Lower lobe of right lung (tissue), 2 donors: ENCODE data around the gene GSX1. TPM values are rescaled to one million over a fixed set of nuclear protein-coding genes. Genes with fewer than 3 reads are reported as not detected.
A peak's percentile ranks its signal among the peaks of the same experiment; 100 is the strongest.

Source experiments
- ATAC-seq, 2 donors: fragments of 200-7000 bp; cut with Tn5 transposase; one replicate each; pipeline ENCODE4 v1.9.1; 2020 to 2022; ENCODE audit warnings: mild to moderate bottlenecking in 2 of 2, moderate library complexity in 2 of 2
- DNase-seq: peaks from one replicate; pipeline ENCODE4 v3.0.0-alpha.2; 2020
- H3K27ac ChIP-seq: fragments of 200-600 bp; one replicate; pipeline ENCODE4 v1.8.0; 2022
- H3K27me3 ChIP-seq: fragments of 200-600 bp; one replicate; pipeline ENCODE4 v1.8.0; 2022; ENCODE audit warnings: low read depth
- H3K36me3 ChIP-seq: fragments of 200-600 bp; one replicate; pipeline ENCODE4 v1.8.0; 2022; ENCODE audit warnings: mild to moderate bottlenecking
- H3K4me1 ChIP-seq: fragments of 200-600 bp; one replicate; pipeline ENCODE4 v1.8.0; 2022
- H3K4me3 ChIP-seq: fragments of 200-600 bp; one replicate; pipeline ENCODE4 v1.8.0; 2022; ENCODE audit warnings: mild to moderate bottlenecking
- H3K9me3 ChIP-seq: fragments of 200-600 bp; one replicate; pipeline ENCODE4 v1.8.0; 2022
- intact Hi-C: fragments of 100-400 bp; cut with DNase I; formaldehyde crosslinking; loops from one replicate; pipeline ENCODE4 v1.11.0; 2022
- total RNA-seq: library from RNA; stranded (reverse); fragmentation: NEBNext Ultra II Directional; extraction: Animal tissue kit (Norgen Biotek cat#: 25700); gene quantifications from one replicate; pipeline ENCODE4 v1.2.1, GENCODE V29; 2021
- TF ChIP-seq, protein P1 (sequence below): fragments of 200-600 bp; IDR thresholded peaks from one replicate; pipeline ENCODE4 v1.8.0; 2022; ENCODE audit warnings: antibody characterized with exemption, mild to moderate bottlenecking
- donor health status: DM: no; HTN: yes; CAD: no; lungs with severe emphysema.

GSX1 gene
- total RNA-seq, 1 donor from 2014 or later, result not detected

DNA sequence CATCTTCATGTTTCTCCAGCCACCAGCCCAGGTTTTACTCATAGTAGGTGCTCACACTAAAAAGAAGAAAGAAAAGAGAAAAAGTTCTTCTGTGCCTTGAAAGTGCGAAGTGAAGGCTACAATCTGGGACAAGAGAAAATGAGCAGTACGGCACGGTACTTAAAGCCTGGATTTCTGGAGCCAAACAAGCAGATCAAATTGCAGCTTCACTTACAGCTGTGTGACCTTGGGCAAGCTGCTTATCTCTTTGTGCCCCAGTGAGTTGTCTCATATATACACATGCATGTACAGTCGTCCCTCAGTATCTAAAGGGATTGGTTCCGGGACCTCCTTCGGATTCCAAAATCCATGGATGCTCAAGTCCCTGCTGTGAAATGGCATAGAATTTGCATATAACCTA, 41.8 kb downstream of the GSX1 start:
- H3K36me3 ChIP-seq, result no peaks in the 10 kb centered on the region
- no peak overlapping the region for H3K4me3 ChIP-seq
- ATAC-seq, result no peak
- peaks cover 7% of the 10 kb centered on the region for H3K4me1 ChIP-seq
- no peaks in the 10 kb centered on the region for H3K9me3 ChIP-seq
- TF ChIP-seq, protein P1, sequence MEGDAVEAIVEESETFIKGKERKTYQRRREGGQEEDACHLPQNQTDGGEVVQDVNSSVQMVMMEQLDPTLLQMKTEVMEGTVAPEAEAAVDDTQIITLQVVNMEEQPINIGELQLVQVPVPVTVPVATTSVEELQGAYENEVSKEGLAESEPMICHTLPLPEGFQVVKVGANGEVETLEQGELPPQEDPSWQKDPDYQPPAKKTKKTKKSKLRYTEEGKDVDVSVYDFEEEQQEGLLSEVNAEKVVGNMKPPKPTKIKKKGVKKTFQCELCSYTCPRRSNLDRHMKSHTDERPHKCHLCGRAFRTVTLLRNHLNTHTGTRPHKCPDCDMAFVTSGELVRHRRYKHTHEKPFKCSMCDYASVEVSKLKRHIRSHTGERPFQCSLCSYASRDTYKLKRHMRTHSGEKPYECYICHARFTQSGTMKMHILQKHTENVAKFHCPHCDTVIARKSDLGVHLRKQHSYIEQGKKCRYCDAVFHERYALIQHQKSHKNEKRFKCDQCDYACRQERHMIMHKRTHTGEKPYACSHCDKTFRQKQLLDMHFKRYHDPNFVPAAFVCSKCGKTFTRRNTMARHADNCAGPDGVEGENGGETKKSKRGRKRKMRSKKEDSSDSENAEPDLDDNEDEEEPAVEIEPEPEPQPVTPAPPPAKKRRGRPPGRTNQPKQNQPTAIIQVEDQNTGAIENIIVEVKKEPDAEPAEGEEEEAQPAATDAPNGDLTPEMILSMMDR, result no peak
- DNase-seq, result no peak
- H3K27me3 ChIP-seq, result peaks cover 31% of the 10 kb centered on the region
- intact Hi-C loops, result loop anchor here (5.0 kb wide), 1 partner anchor 153 kb away; the partner anchor contains the start of gene URAD
- H3K27ac ChIP-seq, result no peak overlapping the region

DNA sequence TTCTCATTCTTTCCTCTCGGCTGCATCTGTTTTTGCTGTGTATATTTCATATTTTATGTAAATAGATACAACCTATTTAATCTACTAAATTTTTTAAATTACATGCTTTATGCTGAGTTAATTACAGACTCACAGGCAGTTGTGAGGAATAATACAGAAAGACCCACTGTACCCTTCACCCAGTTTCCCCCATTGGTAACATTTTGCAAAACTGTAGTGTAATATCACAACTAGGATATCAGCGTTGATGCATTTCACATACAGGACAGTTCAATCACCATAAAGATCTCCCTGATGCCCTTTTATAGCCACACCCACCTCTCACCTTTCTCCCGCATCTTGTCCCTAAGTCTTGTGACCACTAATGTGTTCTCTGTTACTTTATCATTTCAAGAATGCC, 43.5 kb downstream of the GSX1 start:
- intact Hi-C loops, result no loop called here
- no peaks in the 10 kb centered on the region for H3K9me3 ChIP-seq
- no peaks in the 10 kb centered on the region for H3K36me3 ChIP-seq
- TF ChIP-seq, protein P1, result no peak
- no peak overlapping the region for H3K4me3 ChIP-seq
- H3K27ac ChIP-seq, result no peak overlapping the region
- ATAC-seq, result no peak
- DNase-seq, result no peak
- H3K27me3 ChIP-seq, result peaks cover 16% of the 10 kb centered on the region
- no peaks in the 10 kb centered on the region for H3K4me1 ChIP-seq

DNA sequence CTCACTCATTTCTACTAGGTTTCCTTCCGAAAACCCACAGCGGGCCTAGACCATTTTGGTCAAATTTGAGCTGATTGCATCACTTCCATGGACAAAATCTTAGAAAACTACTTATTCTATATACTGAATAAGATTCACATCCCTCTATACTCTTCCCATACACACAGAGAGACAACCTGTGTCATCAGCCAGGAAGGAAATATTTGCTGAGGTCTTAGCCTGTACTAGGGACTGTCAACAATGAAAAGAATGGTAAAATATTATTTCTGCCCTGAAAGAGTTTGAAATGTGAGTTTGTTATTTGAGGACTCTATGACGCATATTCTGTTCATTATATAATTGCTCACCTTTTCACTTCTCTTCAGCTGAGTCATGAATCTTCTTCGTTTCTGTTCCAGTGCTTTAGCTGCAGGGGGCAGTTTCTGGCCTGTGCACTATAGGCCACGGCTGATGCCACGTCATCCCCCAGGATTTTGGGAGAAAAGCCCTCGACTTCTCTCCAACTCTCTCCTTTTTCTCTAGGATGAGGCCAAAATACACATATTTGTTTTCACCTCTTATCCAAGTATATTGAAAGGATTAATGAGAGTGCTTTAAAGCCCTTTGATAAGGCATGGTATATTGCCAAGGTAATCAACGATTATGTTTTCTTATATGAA, 47.7 kb downstream of the GSX1 start:
- TF ChIP-seq, protein P1, result no peak
- no peak for DNase-seq
- H3K4me3 ChIP-seq, result no peak overlapping the region
- ATAC-seq, result peak in 1 of 2 donors; percentile 23
- no peaks in the 10 kb centered on the region for H3K36me3 ChIP-seq
- intact Hi-C loops, result no loop called here
- no peaks in the 10 kb centered on the region for H3K9me3 ChIP-seq
- H3K27me3 ChIP-seq, result peaks cover 19% of the 10 kb centered on the region
- no peaks in the 10 kb centered on the region for H3K4me1 ChIP-seq
- no peak overlapping the region for H3K27ac ChIP-seq

DNA sequence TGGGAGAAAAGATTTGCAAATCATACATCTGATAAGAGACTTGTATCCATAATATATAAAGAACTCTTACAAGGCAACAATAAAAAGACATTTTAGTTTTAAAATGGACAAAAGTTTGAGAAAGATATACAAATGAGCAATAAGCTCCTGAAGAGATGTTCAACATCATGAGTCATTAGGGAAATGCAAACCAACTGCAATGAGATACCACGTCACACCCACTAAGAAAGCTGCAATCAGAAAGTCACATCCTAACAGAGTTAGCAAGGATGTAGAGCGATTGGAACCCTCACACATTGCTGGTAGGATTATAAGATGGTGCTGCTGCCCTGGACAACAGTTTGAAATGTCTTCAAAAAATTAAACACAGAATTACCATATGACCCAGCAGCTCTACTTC, 50.3 kb downstream of the GSX1 start:
- H3K27ac ChIP-seq, result no peak overlapping the region
- no peak overlapping the region for H3K4me3 ChIP-seq
- H3K36me3 ChIP-seq, result no peaks in the 10 kb centered on the region
- TF ChIP-seq, protein P1, result no peak
- DNase-seq (no peak), ATAC-seq (no peak)
- intact Hi-C loops, result no loop called here
- no peaks in the 10 kb centered on the region for H3K9me3 ChIP-seq
- peaks cover 19% of the 10 kb centered on the region for H3K27me3 ChIP-seq
- H3K4me1 ChIP-seq, result no peaks in the 10 kb centered on the region

Other genes with a start within 250 kb of the GSX1 start
- gene LNX2, start 172.0 kb upstream of the GSX1 start, total RNA-seq, result 29.7 TPM
- 129 TPM for gene POLR1D, start 170.6 kb upstream of the GSX1 start, total RNA-seq
- not detected for gene PDX1, start 127.5 kb downstream of the GSX1 start, total RNA-seq
- gene CDX2, start 176.8 kb downstream of the GSX1 start, total RNA-seq, result not detected
- gene URAD, start 196.2 kb downstream of the GSX1 start, total RNA-seq, result not detected